ENCODE measurements around the gene HSCB.
"Not testable (repeated sequence)": the region's sequence is repeated elsewhere in the genome, so short reads cannot be mapped to it uniquely, and the experiment has no call there.

The HSCB gene

DNA sequence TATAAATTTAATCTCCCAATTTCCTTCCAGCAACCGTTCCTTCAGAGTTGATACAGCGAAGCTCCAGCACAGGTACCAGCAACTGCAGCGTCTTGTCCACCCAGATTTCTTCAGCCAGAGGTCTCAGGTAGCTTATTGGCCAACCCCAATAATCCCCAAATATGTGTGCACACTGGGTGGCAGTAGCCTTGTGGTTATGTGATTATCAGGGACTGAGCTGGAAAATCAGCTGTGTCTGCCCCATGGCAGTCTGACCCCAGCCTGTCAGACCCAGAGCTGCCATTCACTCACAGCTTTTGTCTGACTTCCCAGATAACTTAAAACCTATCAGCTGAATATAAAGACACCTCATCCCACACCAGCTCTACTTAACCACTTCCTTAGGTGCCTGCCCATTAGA lies 2.0 kb downstream of the HSCB start:
- TF ChIP-seq EZH2phosphoT487 (conservative IDR thresholded peaks at IDR 0.05; ENCODE audit: low read length) = no peak
- TF ChIP-seq, protein P1, sequence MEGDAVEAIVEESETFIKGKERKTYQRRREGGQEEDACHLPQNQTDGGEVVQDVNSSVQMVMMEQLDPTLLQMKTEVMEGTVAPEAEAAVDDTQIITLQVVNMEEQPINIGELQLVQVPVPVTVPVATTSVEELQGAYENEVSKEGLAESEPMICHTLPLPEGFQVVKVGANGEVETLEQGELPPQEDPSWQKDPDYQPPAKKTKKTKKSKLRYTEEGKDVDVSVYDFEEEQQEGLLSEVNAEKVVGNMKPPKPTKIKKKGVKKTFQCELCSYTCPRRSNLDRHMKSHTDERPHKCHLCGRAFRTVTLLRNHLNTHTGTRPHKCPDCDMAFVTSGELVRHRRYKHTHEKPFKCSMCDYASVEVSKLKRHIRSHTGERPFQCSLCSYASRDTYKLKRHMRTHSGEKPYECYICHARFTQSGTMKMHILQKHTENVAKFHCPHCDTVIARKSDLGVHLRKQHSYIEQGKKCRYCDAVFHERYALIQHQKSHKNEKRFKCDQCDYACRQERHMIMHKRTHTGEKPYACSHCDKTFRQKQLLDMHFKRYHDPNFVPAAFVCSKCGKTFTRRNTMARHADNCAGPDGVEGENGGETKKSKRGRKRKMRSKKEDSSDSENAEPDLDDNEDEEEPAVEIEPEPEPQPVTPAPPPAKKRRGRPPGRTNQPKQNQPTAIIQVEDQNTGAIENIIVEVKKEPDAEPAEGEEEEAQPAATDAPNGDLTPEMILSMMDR (IDR thresholded peaks at IDR 0.05; ENCODE audit: insufficient read depth, low read length, poor library complexity, severe bottlenecking) = no peak
- peaks cover 25% of the 10 kb centered on the region for H3K79me2 ChIP-seq (ENCODE audit: insufficient read depth, low read length)
- no peaks in the 10 kb centered on the region for H4K20me1 ChIP-seq (ENCODE audit: low read depth, low read length)
- H3K4me3 ChIP-seq (ENCODE audit: insufficient read depth, low read length, poor library complexity, severe bottlenecking) = no peak overlapping the region
- no peaks in the 10 kb centered on the region for H3K27me3 ChIP-seq (ENCODE audit: low read length)
- H3K9me2 ChIP-seq (replicated peaks; ENCODE audit: insufficient read depth, low read length) = no peaks in the 10 kb centered on the region
- no peaks in the 10 kb centered on the region for H3K9me3 ChIP-seq (ENCODE audit: insufficient read depth, low read length)
- H3K4me2 ChIP-seq (ENCODE audit: low read depth, low read length, poor library complexity, severe bottlenecking) = peak overlapping the region; percentile 87
- no peaks in the 10 kb centered on the region for H3K36me3 ChIP-seq (ENCODE audit: low read length)
- no peak overlapping the region for H2AFZ ChIP-seq (ENCODE audit: low read depth, low read length, severe bottlenecking)
- H3K9ac ChIP-seq (ENCODE audit: low read length) = no peak overlapping the region
- peaks cover 7% of the 10 kb centered on the region; the same call in 1 of the 2 replicates for H3F3A ChIP-seq (ENCODE audit: insufficient read depth)
- H3K27ac ChIP-seq (ENCODE audit: low read depth, low read length) = no peak overlapping the region

DNA sequence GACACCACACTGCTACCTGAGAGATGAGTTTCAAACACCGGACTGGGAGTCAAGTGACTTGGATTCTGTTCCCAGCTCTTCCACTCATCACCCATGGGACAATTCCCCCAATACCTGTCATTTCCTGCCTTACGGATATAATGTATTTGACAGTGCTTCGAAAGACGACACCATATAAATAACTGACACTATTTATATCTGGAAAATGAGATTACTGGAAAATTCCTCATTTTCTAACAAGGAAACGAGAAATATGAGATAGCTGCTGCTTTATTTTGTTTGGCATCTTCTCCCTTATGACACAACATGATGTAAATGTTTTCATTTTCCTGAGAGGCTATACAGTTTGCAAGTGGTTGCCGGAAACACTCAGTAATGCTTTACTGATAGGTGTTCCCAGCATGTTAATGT lies 8.6 kb downstream of the HSCB start:
- no peak for TF ChIP-seq EZH2phosphoT487 (conservative IDR thresholded peaks at IDR 0.05; ENCODE audit: low read length)
- TF ChIP-seq, protein P1 (IDR thresholded peaks at IDR 0.05; ENCODE audit: insufficient read depth, low read length, poor library complexity, severe bottlenecking) = no peak
- H3K4me2 ChIP-seq (ENCODE audit: low read depth, low read length, poor library complexity, severe bottlenecking) = no peak overlapping the region
- no peak overlapping the region for H3K9ac ChIP-seq (ENCODE audit: low read length)
- no peaks in the 10 kb centered on the region for H4K20me1 ChIP-seq (ENCODE audit: low read depth, low read length)
- H3F3A ChIP-seq (ENCODE audit: insufficient read depth) = no peaks in the 10 kb centered on the region
- H3K9me2 ChIP-seq (replicated peaks; ENCODE audit: insufficient read depth, low read length) = no peaks in the 10 kb centered on the region
- peaks cover 8% of the 10 kb centered on the region; the same call in 1 of the 2 replicates for H3K36me3 ChIP-seq (ENCODE audit: low read length)
- no peak overlapping the region for H3K4me3 ChIP-seq (ENCODE audit: insufficient read depth, low read length, poor library complexity, severe bottlenecking)
- no peak overlapping the region for H2AFZ ChIP-seq (ENCODE audit: low read depth, low read length, severe bottlenecking)
- no peaks in the 10 kb centered on the region for H3K27me3 ChIP-seq (ENCODE audit: low read length)
- H3K9me3 ChIP-seq (ENCODE audit: insufficient read depth, low read length) = no peaks in the 10 kb centered on the region
- no peak overlapping the region for H3K27ac ChIP-seq (ENCODE audit: low read depth, low read length)
- no peaks in the 10 kb centered on the region for H3K79me2 ChIP-seq (ENCODE audit: insufficient read depth, low read length)

DNA sequence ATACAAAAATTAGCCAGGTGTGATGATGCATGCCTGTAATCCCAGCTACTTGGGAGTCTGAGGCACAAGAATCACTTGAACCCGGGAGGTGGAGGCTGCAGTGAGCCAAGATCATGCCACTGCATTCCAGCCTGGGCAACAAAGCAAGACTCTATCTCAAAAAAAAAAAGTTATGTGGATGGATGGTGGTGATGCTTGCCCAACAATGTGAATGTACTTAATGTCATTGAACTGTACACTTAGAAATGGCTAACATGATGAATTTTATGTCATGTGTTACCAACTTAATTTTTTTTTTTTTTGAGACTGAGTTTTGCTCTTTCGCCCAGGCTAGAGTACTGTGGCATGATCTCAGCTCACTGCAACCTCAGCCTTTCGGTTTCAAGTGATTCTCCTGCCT lies 12.7 kb downstream of the HSCB start:
- H3K27me3 ChIP-seq (ENCODE audit: low read length); H3K79me2 ChIP-seq (ENCODE audit: insufficient read depth, low read length); H3K4me2 ChIP-seq (ENCODE audit: low read depth, low read length, poor library complexity, severe bottlenecking); H3K4me3 ChIP-seq (ENCODE audit: insufficient read depth, low read length, poor library complexity, severe bottlenecking); H3K27ac ChIP-seq (ENCODE audit: low read depth, low read length); H3K36me3 ChIP-seq (ENCODE audit: low read length); H4K20me1 ChIP-seq (ENCODE audit: low read depth, low read length); H3K9me3 ChIP-seq (ENCODE audit: insufficient read depth, low read length); H3K9me2 ChIP-seq (replicated peaks; ENCODE audit: insufficient read depth, low read length); H3K9ac ChIP-seq (ENCODE audit: low read length); H2AFZ ChIP-seq (ENCODE audit: low read depth, low read length, severe bottlenecking); H3F3A ChIP-seq (ENCODE audit: insufficient read depth): not testable (repeated sequence)

DNA sequence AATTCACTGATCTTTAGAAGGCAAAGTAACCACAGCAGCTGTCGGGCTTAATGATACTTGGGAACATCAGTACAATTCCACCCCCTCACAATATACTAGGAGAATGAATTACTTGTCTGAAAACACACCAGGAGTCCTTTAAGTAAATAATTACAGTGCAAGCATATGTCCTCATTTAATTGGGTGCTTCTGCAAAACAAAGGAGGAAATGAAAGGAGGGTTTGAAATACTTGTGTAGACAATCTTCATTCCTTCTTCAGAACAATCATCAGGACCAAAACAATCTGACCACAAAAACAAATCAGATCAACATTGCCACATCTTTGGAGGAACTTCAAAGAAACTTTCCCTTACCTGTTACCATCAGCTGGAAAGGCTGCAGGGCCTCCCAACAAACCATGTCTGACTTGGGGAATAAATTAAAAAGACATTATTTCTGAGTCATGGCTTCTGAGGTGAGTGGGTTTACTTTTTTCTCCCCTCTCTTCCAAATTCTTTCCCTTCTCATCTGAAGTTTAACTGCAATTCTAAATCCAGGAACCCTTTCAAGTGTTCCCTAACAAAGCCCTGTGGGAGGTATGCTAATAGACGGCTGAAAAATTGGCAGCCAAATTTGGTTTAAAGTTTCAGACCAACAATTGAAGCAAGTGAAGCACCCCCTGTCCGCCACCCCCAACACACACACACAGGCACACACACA lies 18.2 kb downstream of the HSCB start:
- no peaks in the 10 kb centered on the region for H3K9me3 ChIP-seq (ENCODE audit: insufficient read depth, low read length)
- no peaks in the 10 kb centered on the region for H3K27me3 ChIP-seq (ENCODE audit: low read length)
- H3K4me3 ChIP-seq (ENCODE audit: insufficient read depth, low read length, poor library complexity, severe bottlenecking) = no peak overlapping the region
- H3K9me2 ChIP-seq (replicated peaks; ENCODE audit: insufficient read depth, low read length) = no peaks in the 10 kb centered on the region
- H3K27ac ChIP-seq (ENCODE audit: low read depth, low read length) = no peak overlapping the region
- H3K79me2 ChIP-seq (ENCODE audit: insufficient read depth, low read length) = no peaks in the 10 kb centered on the region
- H2AFZ ChIP-seq (ENCODE audit: low read depth, low read length, severe bottlenecking) = peak overlapping the region; percentile 3
- TF ChIP-seq, protein P1 (IDR thresholded peaks at IDR 0.05; ENCODE audit: insufficient read depth, low read length, poor library complexity, severe bottlenecking) = no peak
- TF ChIP-seq EZH2phosphoT487 (conservative IDR thresholded peaks at IDR 0.05; ENCODE audit: low read length) = no peak
- no peaks in the 10 kb centered on the region for H3K36me3 ChIP-seq (ENCODE audit: low read length)
- H4K20me1 ChIP-seq (ENCODE audit: low read depth, low read length) = no peaks in the 10 kb centered on the region
- H3K4me2 ChIP-seq (ENCODE audit: low read depth, low read length, poor library complexity, severe bottlenecking) = peak overlapping the region; percentile 28
- H3F3A ChIP-seq (ENCODE audit: insufficient read depth) = 0 out of 2 replicates have a peak, but pooled peaks cover 5% of the 10 kb centered on the region
- H3K9ac ChIP-seq (ENCODE audit: low read length) = no peak overlapping the region
